Left ventricle myocardium inferior (tissue), 1 donor: ENCODE data around the gene PPP1R16B. TPM values are rescaled to one million over a fixed set of nuclear protein-coding genes. Genes with fewer than 3 reads are reported as not detected.

ENCODE experiments used
- DNase-seq: peaks from one replicate; pipeline ENCODE4 v3.0.0-alpha.2; 2020
- H3K27ac ChIP-seq: fragments of 200-600 bp; replicated peaks from 2 replicates; pipeline ENCODE4 v1.8.0; 2021
- H3K27me3 ChIP-seq: fragments of 200-600 bp; 2 replicates; pipeline ENCODE4 v1.8.0; 2021; ENCODE audit warnings: low read depth
- H3K36me3 ChIP-seq: fragments of 200-600 bp; 2 replicates; pipeline ENCODE4 v1.8.0; 2021
- H3K4me1 ChIP-seq: fragments of 200-600 bp; 2 replicates; pipeline ENCODE4 v1.8.0; 2021
- H3K4me3 ChIP-seq: fragments of 200-600 bp; 2 replicates; pipeline ENCODE4 v1.8.0; 2021; ENCODE audit warnings: mild to moderate bottlenecking, moderate library complexity
- H3K9me3 ChIP-seq: fragments of 200-600 bp; replicated peaks from 2 replicates; pipeline ENCODE4 v1.8.0; 2021
- CTCF ChIP-seq: fragments of 200-600 bp; IDR thresholded peaks from 2 replicates; pipeline ENCODE4 v1.8.0; 2021; ENCODE audit warnings: antibody characterized with exemption, mild to moderate bottlenecking, borderline replicate concordance
- intact Hi-C: fragments of 100-400 bp; cut with micrococcal nuclease; formaldehyde crosslinking; loops from one replicate; pipeline ENCODE4 v1.11.0; 2022
- total RNA-seq: library from RNA; stranded (reverse); fragmentation: NEBNext Ultra II Directional; extraction: Animal tissue kit (Norgen Biotek cat#: 25700); gene quantifications from one replicate; pipeline ENCODE4 v1.2.1, GENCODE V29; 2021
- donor health status: DM: no; HTN: yes; CAD: no; lungs with severe emphysema.

Gene PPP1R16B
- total RNA-seq, 1 donor from 2014 or later = 6.3 TPM

DNA sequence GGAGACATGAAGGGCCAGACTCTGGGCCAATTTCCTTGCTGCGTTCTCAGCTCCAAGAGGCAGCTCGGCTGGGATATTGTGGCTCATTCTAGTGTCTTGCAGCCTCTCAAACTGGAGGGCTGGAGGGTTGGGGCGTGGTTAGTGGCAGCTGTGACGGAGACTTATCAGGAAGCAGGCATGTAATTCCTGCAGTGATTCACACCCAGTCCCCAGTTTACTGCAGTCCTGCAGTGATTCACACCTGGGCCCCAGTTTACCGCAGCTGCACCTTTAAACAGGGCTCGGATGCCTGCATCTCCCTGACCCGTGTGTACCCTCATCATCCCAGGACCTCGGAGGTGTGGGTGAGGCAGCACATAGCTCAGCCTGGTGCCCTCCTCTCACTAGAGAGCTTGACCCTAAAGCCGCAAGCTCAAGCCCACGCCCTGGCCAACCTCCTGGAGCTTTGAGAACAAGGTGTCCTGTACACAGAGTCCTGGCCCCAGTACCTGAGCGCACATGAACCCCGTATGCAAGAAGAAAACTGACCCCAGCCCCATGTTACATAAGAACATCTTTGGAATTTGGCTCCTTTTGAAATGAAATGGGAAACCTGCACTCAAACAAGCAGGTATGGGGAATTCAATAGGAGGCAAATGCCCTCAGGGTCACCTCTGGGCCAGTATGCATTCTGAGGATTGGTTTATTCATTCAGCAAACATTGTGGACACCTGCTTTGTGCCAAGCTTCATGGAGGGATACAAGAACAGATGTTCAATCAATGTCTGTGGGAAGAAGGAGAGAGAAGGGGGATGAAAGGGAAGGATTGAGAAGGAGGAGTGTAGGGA lies 65.4 kb downstream of the PPP1R16B start:
- intact Hi-C loops = loop anchor here (10.0 kb wide), 1 partner anchor 66 kb away; the partner anchor contains the start of gene PPP1R16B
- Histone ChIP-seq H3K36me3 (no peaks in the 10 kb centered on the region), H3K27ac (peak overlapping the region; percentile 42), H3K4me3 (no peak overlapping the region), H3K27me3 (peaks cover 56% of the 10 kb centered on the region), H3K4me1 (peaks cover 52% of the 10 kb centered on the region), H3K9me3 (peaks cover 5% of the 10 kb centered on the region)
- no peak for DNase-seq
- TF ChIP-seq CTCF = no peak

DNA sequence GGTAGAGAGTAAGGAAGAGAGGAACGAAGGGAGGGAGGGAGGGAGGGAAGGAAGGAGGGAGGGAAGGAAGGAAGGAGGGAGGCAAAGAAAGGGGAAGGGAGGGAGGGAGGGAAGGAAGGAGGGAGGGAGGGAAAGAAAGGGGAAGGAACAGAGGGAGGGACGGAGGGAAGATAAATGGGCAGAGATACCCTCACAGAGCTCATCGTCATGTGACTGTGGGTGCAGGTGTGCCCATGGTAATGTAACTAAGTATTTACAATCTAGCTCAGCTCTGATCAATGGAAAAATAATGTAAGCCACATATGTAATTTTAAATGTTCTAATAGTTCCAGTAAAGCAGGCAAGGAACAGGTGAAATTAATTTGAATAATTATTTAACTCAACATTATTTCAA lies 66.1 kb downstream of the PPP1R16B start:
- intact Hi-C loops = loop anchor here (10.0 kb wide), 1 partner anchor 67 kb away; the partner anchor contains the start of gene PPP1R16B
- Histone ChIP-seq H3K9me3 (peaks cover 5% of the 10 kb centered on the region), H3K4me1 (peaks cover 52% of the 10 kb centered on the region), H3K27me3 (peaks cover 59% of the 10 kb centered on the region), H3K27ac (no peak overlapping the region), H3K36me3 (no peaks in the 10 kb centered on the region), H3K4me3 (no peak overlapping the region)
- no peak for DNase-seq
- no peak for TF ChIP-seq CTCF

GRCh38 chr20:38872036-38872435 lies 66.5 kb downstream of the PPP1R16B start:
- DNase-seq = no peak
- Histone ChIP-seq H3K4me3 (no peak overlapping the region), H3K4me1 (peaks cover 52% of the 10 kb centered on the region), H3K36me3 (no peaks in the 10 kb centered on the region), H3K27ac (peak overlapping the region; percentile 8), H3K9me3 (peaks cover 5% of the 10 kb centered on the region), H3K27me3 (peaks cover 59% of the 10 kb centered on the region)
- no peak for TF ChIP-seq CTCF
- intact Hi-C loops = loop anchor here (10.0 kb wide), 1 partner anchor 67 kb away; the partner anchor contains the start of gene PPP1R16B

DNA sequence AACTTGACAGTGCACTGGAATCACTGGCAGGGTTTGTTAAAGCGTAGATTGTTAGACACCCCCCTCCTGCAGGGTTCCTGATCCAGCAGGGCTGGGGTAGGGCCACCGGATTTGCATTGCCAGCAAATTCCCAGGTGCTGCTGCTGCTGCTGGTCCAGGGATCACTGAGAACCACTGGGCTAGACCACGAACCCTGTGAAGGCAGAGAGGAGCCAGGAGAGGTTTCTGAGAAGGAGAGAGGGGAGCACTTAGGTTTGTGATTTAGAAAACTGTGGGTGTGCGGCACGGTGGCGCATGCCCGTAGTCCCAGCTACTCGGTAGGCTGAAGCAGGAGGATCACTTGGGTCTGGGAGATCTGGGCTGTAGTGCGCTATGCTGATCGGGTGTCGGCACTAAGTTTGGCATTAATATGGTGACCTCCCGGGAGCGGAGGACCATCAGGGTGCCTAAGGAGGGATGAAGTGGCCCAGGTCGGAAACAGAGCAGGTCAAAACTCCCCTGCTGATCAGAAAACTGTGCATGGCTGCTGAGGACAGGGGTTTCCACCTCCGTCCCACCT lies 67.1 kb downstream of the PPP1R16B start:
- DNase-seq = no peak
- peaks cover 5% of the 10 kb centered on the region for H3K9me3 ChIP-seq
- no peaks in the 10 kb centered on the region for H3K36me3 ChIP-seq
- no peak overlapping the region for H3K4me3 ChIP-seq
- H3K4me1 ChIP-seq = peaks cover 52% of the 10 kb centered on the region
- TF ChIP-seq CTCF = no peak
- H3K27me3 ChIP-seq = peaks cover 63% of the 10 kb centered on the region
- peak overlapping the region; percentile 8 for H3K27ac ChIP-seq
- intact Hi-C loops = loop anchor here (10.0 kb wide), 1 partner anchor 68 kb away; the partner anchor contains the start of gene PPP1R16B

DNA sequence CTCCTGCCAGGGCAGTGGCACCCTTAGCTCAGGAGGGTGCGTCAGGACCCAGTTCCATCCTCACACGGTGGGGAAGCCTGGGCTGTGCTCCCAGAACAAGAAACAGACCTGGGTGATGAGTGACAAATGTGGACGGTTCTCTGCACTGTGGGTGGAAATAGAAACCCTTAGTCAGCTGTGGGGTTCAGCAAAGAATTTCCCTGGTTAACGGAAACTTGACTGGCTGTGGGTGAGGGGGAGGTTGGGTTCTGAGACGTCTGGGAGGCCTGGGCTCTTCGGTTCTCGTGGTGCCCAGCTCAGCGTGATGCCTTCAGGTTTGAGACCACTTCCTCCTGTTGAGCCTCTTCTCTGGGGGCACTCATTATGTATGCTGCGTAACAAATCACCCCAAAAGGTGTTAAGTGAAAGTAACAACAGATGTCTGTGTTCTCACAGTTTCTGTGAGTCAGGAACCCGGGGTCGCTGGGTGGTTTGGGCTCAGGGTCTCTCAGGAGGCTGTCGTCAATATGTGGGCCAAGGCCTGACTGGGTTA lies 67.6 kb downstream of the PPP1R16B start:
- no peak for DNase-seq
- intact Hi-C loops = loop anchor here (10.0 kb wide), 1 partner anchor 68 kb away; the partner anchor contains the start of gene PPP1R16B
- TF ChIP-seq CTCF = no peak
- H3K36me3 ChIP-seq = no peaks in the 10 kb centered on the region
- H3K27ac ChIP-seq = peak overlapping the region; percentile 77
- peaks cover 5% of the 10 kb centered on the region for H3K9me3 ChIP-seq
- no peak overlapping the region for H3K4me3 ChIP-seq
- peaks cover 59% of the 10 kb centered on the region for H3K27me3 ChIP-seq
- peaks cover 51% of the 10 kb centered on the region for H3K4me1 ChIP-seq
